GM18873 (cell line): Measurements from ENCODE around the gene ELK3.

Experiments
- ATAC-seq: cut with Tn5 transposase; IDR thresholded peaks from one replicate; pipeline ENCODE4 v1.9.1; 2021; ENCODE audit warnings: mild to moderate bottlenecking, moderate library complexity, moderate number of reproducible peaks; ENCODE audit not compliant: unreplicated experiment, low FRiP score

ELK3 gene

GRCh38 chr12:96228566-96229248, 34.5 kb downstream of the ELK3 start:
- ATAC-seq: no peak

- ATAC-seq: no peak
Measured at GRCh38 chr12:96230646-96231045, 36.5 kb downstream of the ELK3 start.

GRCh38 chr12:96233168-96233567, 39.0 kb downstream of the ELK3 start:
- ATAC-seq: no peak

GRCh38 chr12:96233939-96234461, 39.8 kb downstream of the ELK3 start:
- no peak for ATAC-seq

- ATAC-seq: no peak
Measured at GRCh38 chr12:96234591-96235483, 40.7 kb downstream of the ELK3 start.

GRCh38 chr12:96235484-96235826, 41.3 kb downstream of the ELK3 start:
- no peak for ATAC-seq

GRCh38 chr12:96236221-96236822, 42.1 kb downstream of the ELK3 start:
- ATAC-seq: no peak

GRCh38 chr12:96237035-96237434, 42.9 kb downstream of the ELK3 start:
- ATAC-seq: no peak

GRCh38 chr12:96237465-96238077, 43.4 kb downstream of the ELK3 start:
- ATAC-seq: no peak

GRCh38 chr12:96238336-96239047, 44.3 kb downstream of the ELK3 start:
- no peak for ATAC-seq

- ATAC-seq: no peak
Measured at GRCh38 chr12:96239711-96240635, 45.8 kb downstream of the ELK3 start.

GRCh38 chr12:96240656-96241055, 46.5 kb downstream of the ELK3 start:
- ATAC-seq: no peak

- ATAC-seq: no peak
Measured at GRCh38 chr12:96241431-96241830, 47.3 kb downstream of the ELK3 start.

- ATAC-seq: no peak
Measured at GRCh38 chr12:96241846-96242256, 47.7 kb downstream of the ELK3 start.

- no peak for ATAC-seq
Measured at GRCh38 chr12:96242597-96242996, 48.4 kb downstream of the ELK3 start.

- ATAC-seq: no peak
Measured at GRCh38 chr12:96244826-96245225, 50.7 kb downstream of the ELK3 start.

- no peak for ATAC-seq
Measured at GRCh38 chr12:96246926-96247505, 52.8 kb downstream of the ELK3 start.

GRCh38 chr12:96247563-96247962, 53.4 kb downstream of the ELK3 start:
- no peak for ATAC-seq
